Measurements from ENCODE around the gene GMDS. TPM values are rescaled to one million over a fixed set of nuclear protein-coding genes. Genes with fewer than 3 reads are reported as not detected.

Gene GMDS
- total and polyA plus RNA-seq, 9 donors = 6.6 to 20.6 (median 11.0) TPM

DNA sequence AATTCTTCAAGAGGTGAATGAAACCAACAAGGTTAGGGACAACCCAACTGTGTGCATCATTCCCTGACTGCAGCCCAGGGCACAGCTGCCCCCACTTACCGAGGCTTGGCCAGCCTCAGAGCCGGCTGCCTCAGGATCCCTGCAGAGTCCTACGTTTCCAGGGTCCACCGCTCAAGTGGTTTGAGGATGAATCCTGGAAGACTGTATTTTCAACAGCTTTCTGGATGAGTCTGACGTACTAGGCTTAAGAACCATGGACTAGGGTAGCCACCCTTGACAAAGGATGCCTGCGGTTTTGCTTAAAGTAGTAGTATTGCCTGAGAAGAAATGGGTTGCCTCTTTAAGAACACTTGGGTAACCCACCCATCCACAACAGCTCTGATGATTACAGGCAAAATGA, 534.3 kb downstream of the GMDS start:
- H3K27ac ChIP-seq = no peak overlapping the region
- H3K4me1 ChIP-seq (ENCODE audit: insufficient read depth) = no peaks in the 10 kb centered on the region
- DNase-seq = no peak
- H3K36me3 ChIP-seq = no peaks in the 10 kb centered on the region
- WGBS, 3 donors = 92 to 96% (median 95%) methylated on average over 6 of the region's 6 CpGs
- H3K27me3 ChIP-seq = no peaks in the 10 kb centered on the region
- no peaks in the 10 kb centered on the region for H3K9me3 ChIP-seq
- no peak overlapping the region for H3K4me3 ChIP-seq
- intact Hi-C loops (cut with DNase I) = no loop called here
- TF ChIP-seq EP300 (IDR thresholded peaks at IDR 0.05) (no peak), POLR2A (IDR thresholded peaks at IDR 0.05) (no peak)
- TF ChIP-seq, protein P1, sequence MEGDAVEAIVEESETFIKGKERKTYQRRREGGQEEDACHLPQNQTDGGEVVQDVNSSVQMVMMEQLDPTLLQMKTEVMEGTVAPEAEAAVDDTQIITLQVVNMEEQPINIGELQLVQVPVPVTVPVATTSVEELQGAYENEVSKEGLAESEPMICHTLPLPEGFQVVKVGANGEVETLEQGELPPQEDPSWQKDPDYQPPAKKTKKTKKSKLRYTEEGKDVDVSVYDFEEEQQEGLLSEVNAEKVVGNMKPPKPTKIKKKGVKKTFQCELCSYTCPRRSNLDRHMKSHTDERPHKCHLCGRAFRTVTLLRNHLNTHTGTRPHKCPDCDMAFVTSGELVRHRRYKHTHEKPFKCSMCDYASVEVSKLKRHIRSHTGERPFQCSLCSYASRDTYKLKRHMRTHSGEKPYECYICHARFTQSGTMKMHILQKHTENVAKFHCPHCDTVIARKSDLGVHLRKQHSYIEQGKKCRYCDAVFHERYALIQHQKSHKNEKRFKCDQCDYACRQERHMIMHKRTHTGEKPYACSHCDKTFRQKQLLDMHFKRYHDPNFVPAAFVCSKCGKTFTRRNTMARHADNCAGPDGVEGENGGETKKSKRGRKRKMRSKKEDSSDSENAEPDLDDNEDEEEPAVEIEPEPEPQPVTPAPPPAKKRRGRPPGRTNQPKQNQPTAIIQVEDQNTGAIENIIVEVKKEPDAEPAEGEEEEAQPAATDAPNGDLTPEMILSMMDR (IDR thresholded peaks at IDR 0.05) = no peak

DNA sequence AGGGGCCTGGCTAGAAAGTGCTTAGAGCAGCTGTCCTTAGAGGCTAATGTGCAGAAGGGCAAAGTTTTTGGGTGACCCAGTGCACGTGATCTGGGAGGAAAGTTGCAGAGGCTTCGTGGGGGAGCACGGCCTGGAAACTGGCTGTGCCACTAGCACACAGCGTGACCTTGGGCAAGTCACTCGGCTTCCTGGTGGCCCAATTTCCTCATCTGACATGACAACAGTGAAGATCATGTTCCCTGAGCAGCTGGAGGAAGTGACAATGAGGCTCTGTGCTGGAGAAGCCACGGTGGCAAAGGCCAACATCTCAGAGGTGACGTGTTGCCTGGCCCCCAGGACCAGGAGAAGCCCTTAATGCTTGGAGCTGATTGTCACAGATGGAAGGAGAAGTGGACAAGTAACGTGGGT, 536.2 kb downstream of the GMDS start:
- intact Hi-C loops (cut with DNase I) = no loop called here
- Histone ChIP-seq H3K4me3 (no peak overlapping the region), H3K27me3 (no peaks in the 10 kb centered on the region), H3K27ac (no peak overlapping the region), H3K36me3 (no peaks in the 10 kb centered on the region), H3K4me1 (ENCODE audit: insufficient read depth) (no peaks in the 10 kb centered on the region), H3K9me3 (no peaks in the 10 kb centered on the region)
- TF ChIP-seq, protein P1 (IDR thresholded peaks at IDR 0.05) = no peak
- TF ChIP-seq EP300 (IDR thresholded peaks at IDR 0.05) (no peak), POLR2A (IDR thresholded peaks at IDR 0.05) (no peak)
- 85 to 89% (median 87%) methylated on average over 8 of the region's 8 CpGs for WGBS, 3 donors
- DNase-seq = no peak

DNA sequence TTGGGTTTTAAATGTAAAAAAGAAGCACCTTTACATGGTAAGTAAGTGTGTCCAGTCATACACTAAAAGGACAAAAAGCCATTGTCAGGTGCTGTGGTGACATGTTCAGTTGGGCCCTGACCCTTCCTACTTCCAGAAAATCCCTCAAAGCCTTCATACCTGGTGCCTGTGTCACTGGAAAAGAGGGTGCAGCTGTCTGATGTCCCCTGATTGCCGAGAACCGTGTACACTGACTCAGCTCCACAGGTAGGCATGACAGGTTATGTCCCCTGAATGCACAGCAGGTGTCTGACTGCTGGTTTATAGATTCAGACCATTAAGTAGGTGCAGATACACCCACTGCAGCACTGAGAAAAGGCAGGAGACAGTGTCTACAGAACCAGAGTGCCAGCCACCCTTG, 536.6 kb downstream of the GMDS start:
- intact Hi-C loops (cut with DNase I) = no loop called here
- no peaks in the 10 kb centered on the region for H3K9me3 ChIP-seq
- H3K4me1 ChIP-seq (ENCODE audit: insufficient read depth) = no peaks in the 10 kb centered on the region
- TF ChIP-seq POLR2A (IDR thresholded peaks at IDR 0.05) (no peak), EP300 (IDR thresholded peaks at IDR 0.05) (no peak)
- TF ChIP-seq, protein P1 (IDR thresholded peaks at IDR 0.05) = no peak
- WGBS, 3 donors = 92 to 97% (median 93%) methylated on average over 2 of the region's 2 CpGs
- no peaks in the 10 kb centered on the region for H3K27me3 ChIP-seq
- no peak for DNase-seq
- no peak overlapping the region for H3K27ac ChIP-seq
- H3K4me3 ChIP-seq = no peak overlapping the region
- H3K36me3 ChIP-seq = no peaks in the 10 kb centered on the region

DNA sequence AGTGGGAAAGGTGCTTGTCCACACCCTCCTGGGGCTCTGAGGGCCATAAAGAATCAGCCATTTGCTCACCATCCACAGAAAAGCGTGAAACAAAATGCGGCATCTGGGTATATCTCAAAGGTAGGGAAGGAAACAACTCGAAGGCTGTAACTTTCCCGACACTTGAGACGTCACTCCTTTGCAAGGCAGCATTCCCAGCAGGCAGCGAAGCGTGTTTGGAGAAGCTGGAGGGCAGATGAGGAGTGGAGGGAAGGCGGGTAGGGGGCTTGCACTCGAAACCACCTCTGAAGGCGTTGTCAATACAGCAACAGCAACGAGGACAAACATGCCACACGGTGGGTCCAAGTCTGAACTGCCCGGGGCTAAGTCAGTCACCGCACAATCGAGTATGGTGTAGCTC, 537.3 kb downstream of the GMDS start:
- Histone ChIP-seq H3K9me3 (no peaks in the 10 kb centered on the region), H3K4me3 (no peak overlapping the region), H3K27me3 (no peaks in the 10 kb centered on the region), H3K4me1 (ENCODE audit: insufficient read depth) (no peaks in the 10 kb centered on the region), H3K27ac (no peak overlapping the region), H3K36me3 (no peaks in the 10 kb centered on the region)
- no peak for TF ChIP-seq POLR2A (IDR thresholded peaks at IDR 0.05)
- TF ChIP-seq, protein P1 (IDR thresholded peaks at IDR 0.05) = no peak
- no peak for TF ChIP-seq EP300 (IDR thresholded peaks at IDR 0.05)
- DNase-seq = no peak
- intact Hi-C loops (cut with DNase I) = no loop called here
- WGBS, 3 donors = 84 to 87% (median 85%) methylated on average over 15 of the region's 15 CpGs

DNA sequence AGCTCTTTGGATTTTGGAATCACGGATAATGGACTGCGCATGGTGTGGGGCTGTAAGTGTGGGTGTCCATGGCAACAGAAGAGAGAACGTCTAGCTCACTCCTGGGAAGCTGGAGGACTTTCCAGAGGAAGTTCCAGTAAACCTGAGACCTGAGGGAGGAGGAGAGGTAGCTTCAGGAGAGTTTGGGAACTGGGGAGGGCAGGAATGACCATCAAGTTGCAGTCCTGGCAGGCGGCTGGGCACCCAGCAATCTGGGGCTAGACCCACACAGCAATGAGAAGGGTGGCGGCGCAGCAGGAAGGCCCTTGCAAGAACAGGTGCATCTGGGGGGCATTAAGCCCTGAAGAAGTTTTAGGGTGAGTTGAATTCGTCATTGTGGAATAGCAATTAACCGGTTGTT, 539.8 kb downstream of the GMDS start:
- Histone ChIP-seq H3K27me3 (no peaks in the 10 kb centered on the region), H3K36me3 (no peaks in the 10 kb centered on the region), H3K4me1 (ENCODE audit: insufficient read depth) (no peaks in the 10 kb centered on the region), H3K4me3 (no peak overlapping the region), H3K9me3 (no peaks in the 10 kb centered on the region), H3K27ac (no peak overlapping the region)
- intact Hi-C loops (cut with DNase I) = no loop called here
- TF ChIP-seq, protein P1 (IDR thresholded peaks at IDR 0.05) = no peak
- TF ChIP-seq EP300 (IDR thresholded peaks at IDR 0.05) = no peak
- no peak for TF ChIP-seq POLR2A (IDR thresholded peaks at IDR 0.05)
- DNase-seq = no peak
- WGBS, 3 donors = 92 to 93% (median 93%) methylated on average over 8 of the region's 8 CpGs

All from ovary (tissue), 9 donors.